ENCODE measurements around the gene SLC26A11.
A peak's percentile ranks its signal among the peaks of the same experiment; 100 is the strongest.
"Not testable (repeated sequence)": the region's sequence is repeated elsewhere in the genome, so short reads cannot be mapped to it uniquely, and the experiment has no call there.

Gene SLC26A11

DNA sequence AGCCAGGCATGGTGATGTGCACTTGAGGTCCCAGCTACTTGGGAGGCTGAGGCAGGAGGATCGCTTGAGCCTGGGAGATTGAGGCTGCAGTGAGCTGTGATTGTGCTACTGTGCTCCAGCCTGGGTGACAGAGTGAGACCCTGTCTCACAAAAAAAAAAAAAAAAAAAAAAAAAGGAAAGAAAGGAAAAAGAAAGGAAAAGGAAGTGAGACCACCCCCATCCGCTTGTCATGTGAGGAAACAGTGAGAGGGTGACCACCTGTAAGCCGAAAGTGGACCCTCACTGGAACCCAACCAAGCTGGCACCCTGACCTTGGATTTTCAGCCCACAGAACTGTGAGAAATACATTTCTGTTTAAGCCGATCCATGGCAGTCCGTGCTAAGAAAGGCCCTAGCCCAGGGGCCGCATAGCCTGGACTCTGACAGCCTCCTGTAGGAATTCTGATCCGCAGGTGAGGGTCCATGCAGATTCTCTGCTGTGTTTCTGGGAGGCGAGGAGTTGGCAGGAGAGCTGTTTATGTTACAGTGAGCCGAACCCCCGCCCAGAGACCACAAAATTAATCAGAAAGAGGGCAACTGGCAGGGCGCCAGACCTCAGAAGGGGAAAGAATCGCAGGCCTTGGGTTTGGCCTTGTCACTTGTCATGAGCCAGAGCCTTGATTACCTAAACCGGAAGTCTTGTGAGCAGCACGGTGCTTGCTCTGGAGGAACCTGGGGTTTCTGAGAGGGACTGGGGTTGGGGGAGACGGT, 1.0 kb upstream of the SLC26A11 start:
- DNase-seq: peak; percentile 40 to 50

DNA sequence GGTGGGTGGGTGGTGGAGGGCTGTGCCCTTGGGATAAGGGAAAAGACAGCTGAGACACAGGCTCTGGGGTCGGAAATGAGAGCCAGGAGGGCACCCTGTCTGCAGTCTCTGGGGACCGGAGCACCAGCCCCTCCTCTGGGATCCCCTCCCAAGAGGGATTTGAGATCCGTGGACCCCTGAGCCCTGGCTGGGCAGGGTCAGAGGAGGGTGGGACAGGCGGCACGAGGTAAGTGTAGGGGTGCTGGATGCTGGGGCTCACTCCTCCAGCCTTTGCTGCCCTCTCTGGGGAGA, 519 bp upstream of the SLC26A11 start:
- DNase-seq: no peak

- DNase-seq: no peak
Measured at GRCh38 chr17:80220736-80221215, 549 bp downstream of the SLC26A11 start.

GRCh38 chr17:80221351-80222105, 1.3 kb downstream of the SLC26A11 start:
- DNase-seq: no peak

DNA sequence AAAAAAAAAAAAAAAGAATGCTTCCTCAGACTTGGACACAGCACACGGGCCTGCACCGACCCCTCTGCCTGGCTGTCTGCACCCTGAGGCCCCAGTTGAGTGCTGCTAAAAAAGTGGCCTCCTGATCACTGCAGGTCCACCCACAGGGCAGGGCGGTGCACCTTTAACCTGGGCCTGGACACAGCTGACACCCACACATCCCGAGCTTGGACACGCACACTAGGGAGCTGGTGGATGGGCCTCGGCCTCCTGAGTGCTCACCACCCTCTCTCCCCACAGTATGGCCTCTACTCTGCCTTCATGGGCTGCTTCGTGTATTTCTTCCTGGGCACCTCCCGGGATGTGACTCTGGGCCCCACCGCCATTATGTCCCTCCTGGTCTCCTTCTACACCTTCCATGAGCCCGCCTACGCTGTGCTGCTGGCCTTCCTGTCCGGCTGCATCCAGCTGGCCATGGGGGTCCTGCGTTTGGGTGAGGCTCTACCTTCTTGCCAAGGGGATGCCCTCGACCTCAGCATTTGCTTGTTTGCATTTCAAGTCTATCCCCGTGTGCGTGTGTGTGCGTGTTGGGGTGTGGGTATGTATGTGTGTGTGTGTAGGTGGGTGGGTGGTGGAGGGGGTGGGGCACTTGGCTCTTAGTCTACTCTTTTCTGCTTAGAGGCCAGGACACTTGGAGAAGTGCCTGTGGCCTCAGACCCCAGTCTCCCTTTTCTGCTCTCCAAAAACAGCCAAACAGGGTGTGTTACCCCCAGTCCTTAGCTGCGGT, 2.3 kb downstream of the SLC26A11 start:
- DNase-seq: no peak

DNA sequence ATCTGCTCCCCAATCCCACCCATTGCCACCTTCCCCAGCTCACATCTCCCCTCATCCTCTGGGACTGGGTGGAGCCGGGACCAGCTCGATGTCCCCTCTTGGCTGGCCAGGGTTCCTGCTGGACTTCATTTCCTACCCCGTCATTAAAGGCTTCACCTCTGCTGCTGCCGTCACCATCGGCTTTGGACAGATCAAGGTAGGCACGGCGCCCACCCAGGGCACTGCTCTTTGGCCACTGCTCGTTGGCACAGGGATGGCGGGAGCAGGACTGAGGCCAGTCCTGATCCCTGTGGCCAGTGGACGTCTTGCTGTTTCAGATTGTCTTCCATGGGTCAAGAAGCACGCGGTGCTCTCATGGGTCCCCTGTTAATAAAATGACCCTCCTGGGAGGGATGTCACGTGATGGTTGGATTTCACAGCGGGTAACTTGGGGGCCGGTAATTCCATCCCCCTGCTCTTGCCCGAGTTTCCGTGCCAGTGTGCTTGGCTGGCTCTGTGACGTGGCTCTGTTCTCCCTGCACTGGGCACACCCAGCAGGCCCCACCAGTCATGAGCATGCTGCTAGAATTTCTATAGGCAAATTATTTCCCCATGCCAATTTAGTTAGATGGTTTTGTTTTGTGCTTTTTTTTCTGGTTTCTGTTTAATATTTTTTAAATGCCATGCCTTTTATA, 3.1 kb downstream of the SLC26A11 start:
- DNase-seq: no peak

DNA sequence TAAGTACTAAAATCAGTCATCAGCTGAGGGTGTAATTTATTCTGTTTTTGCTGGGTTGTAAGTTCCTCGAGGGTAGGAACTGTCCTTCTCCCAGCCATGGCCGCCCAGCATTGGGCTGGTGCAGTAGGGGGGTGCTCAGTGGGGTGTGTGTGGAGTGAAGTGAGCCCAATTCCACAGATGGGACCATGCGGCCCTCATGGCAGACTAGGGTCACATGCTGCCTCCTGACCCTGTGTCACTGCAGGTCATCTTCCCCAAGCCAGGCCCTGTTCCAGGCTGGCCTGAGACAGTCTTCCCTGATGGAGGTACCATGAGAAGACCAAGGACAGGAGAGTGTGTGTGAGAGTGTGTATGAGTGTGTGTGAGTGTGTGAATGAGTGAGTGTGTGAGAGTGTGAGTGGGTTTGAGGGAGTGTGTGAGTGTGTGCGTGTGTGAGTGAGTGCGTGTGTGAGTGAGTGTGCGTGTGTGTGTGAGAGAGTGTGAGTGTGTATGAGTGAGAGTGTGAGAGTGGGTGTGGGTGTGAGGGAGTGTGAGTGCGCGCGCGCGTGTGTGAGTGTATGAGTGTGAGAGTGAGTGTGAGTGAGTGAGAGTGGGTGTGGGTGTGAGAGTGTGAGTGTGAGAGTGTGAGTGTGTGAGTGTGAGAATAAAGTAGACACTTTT, 3.7 kb downstream of the SLC26A11 start:
- no peak for DNase-seq

DNA sequence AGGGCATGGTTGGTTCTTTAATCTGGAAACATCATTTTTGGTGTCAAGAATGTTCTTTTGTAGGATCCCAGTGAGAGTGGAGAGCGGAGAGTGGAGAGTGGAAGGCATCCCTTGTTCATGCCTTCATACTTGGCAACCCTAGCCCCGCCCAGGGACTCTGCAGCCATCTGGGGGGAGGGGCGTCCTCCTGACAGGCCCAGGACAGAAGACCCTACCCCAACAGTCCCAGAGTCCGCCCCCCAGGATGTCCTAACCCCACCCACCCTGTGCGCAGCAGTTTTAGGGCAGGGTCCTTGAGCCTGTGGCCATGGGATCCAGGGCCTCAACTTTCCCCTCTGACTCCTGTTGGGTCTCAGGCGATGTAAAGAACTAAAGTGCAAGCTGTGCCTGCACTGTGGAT, 4.5 kb downstream of the SLC26A11 start:
- DNase-seq: no peak

GRCh38 chr17:80225230-80225629, 5.0 kb downstream of the SLC26A11 start:
- no peak for DNase-seq

DNA sequence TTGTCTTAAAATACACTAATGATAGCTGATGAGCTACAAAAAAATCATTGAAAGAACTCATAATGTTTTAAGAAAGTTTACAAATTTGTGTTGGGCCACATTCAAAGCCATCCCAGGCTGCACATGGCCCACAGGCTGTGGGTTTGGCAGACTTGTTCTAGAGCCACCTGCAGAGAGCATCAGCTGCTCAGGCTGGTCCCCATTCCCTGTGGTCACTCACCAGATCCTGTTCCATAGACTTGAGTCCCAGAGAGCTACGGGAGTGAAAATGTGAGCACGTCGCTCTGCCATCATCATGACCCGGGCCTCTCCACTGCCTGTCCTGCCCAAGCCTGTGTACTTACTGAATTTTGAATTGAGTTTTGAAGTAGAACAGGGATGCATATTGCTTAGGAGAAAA, 6.9 kb downstream of the SLC26A11 start:
- no peak for DNase-seq

DNA sequence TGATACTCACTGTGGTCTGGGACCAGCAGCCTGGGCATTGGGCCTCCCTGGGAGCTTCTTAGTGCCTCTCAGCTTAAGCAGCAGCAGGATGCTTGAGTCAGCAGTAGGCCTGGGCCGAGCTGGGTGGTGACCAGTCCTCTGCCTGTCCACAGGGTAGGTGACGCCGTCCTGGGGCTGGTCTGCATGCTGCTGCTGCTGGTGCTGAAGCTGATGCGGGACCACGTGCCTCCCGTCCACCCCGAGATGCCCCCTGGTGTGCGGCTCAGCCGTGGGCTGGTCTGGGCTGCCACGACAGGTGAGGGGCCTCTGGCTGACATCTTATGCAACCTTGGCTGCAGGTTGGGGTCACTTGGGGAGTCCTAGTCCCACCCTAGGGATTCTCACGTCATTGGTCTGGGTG, 7.4 kb downstream of the SLC26A11 start:
- no peak for DNase-seq

DNA sequence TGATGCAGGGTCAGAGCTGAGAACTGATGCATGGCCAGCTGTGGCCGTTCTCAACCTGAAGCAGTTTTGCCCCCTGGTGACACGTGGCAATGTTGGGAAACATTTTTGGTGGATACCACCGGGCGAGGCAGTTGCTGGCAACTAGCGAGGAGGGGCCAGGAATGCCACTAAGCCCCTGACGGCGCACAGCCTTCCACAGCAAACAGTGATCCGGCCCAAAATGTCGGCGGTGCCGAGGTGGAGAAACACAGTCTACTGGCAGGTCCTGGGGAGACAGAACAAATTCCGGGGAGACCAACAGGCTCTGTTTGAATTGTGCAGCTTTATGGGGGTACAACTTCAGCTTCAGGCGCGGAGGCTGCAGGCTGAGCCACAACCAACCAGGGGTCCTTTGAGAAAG, 8.2 kb downstream of the SLC26A11 start:
- DNase-seq: no peak

- no peak for DNase-seq
Measured at GRCh38 chr17:80229011-80229410, 8.8 kb downstream of the SLC26A11 start.

DNA sequence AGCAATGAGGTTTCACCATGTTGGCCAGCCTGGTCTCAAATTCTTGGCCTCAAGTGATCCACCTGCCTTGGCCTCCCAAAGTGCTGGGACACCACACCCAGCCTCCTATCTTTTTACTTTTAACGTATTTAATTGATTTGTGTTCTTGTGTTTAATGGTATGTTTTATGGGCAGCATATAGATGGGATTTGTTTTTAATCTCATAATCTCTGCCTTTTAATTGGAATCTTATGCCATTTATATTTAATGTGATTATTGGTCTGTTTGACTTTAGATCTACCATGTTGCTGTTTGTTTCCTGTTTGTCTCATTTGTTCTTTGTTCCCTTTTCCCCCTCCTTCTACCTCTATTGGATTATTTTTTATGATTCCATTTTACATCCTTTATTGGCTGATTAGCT, 12.2 kb downstream of the SLC26A11 start:
- no peak for DNase-seq

DNA sequence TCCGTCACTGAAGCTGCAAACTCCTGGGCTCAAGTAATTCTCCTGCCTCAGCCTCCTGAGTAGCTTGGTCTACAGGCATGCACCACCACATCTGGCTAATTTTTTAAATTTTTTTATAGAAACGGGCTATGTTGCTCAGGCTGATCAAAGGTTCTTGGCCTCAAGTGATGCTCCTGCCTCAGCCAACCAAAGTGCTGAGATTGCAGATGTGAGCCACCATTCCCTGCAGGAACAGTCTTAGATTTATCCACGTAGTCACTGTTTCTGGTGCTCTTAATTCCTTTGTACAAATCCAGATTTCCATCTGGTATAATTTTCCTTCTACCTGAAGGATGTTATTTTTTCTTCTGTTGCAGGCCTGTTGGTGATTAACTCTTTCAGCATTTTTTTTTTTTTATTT, 13.0 kb downstream of the SLC26A11 start:
- no peak for DNase-seq

- DNase-seq: no peak
Measured at GRCh38 chr17:80236911-80237310, 16.7 kb downstream of the SLC26A11 start.

- no peak for DNase-seq
Measured at GRCh38 chr17:80237386-80237785, 17.2 kb downstream of the SLC26A11 start.

- no peak for DNase-seq
Measured at GRCh38 chr17:80242505-80242904, 22.3 kb downstream of the SLC26A11 start.

DNA sequence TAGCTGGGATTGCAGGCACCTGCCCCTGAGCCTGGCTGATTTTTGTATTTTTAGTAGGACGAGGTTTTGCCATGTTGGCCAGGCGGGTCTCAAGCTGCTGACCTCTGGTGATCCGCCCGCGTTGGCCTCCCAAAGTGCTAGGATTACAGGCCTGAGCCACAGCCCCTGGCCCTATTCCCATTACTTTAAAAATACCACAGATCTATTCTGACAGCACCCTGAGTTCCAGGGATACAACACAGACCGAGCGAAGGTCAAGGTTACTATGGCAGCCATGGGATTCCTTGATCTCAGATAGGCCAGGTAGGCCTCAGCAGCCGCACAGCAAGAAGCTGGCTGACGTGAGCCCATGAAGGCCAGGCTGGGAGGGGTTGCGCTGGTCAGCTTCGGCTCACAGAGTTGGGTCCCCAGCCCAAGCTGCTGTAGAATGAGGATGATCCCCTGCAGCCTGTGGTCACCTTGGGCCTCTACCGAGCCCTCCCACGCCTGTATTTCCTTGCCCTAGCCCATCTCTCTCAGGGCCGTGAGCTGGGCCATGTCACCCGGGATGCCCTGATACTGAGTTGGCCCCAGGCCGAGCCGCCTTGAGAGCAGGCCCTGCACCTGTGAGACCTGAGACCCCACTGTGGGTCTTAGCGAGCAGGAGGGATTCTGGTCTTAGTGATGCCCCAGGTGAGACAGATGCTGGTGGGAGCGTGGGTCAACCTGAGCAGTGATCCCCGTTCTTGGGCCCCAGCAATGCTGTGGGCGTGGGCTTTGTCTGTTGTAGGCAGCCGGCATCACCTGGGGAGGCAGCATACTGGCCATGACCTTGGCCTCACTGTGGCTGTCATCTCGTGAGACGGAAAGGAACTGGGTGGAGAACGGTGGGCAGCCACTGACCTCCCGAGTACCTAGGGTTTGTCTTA, 23.6 kb downstream of the SLC26A11 start:
- no peak for DNase-seq

DNA sequence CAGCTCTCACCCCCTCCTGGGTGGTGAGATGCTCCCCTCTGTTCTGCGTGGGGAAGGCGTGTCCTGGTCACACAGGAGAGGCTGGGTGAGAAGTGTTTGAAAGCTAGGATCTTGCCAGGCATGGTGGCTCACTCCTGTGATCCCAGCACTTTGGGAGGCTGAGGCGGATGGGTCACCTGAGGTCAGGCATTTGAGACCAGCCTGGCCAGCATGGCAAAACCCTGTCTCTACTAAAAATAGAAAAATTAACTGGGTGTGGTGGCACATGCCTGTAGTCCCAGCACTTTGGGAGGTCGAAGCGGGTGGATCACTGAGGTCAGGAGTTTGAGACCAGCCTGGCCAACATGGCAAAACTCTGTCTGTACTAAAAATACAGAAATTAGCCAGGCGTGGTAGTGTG, 24.2 kb downstream of the SLC26A11 start:
- DNase-seq: not testable (repeated sequence)

- DNase-seq: no peak
Measured at GRCh38 chr17:80244871-80245509, 24.8 kb downstream of the SLC26A11 start.

All from SHP77 (cell line).